ENCODE data around the gene LILRA5.
"Not testable (repeated sequence)": the region's sequence is repeated elsewhere in the genome, so short reads cannot be mapped to it uniquely, and the experiment has no call there.

GRCh38 chr19:54274516-54274915 lies 38.5 kb downstream of the LILRA5 start:
- TF ChIP-seq MAFK (IDR thresholded peaks at IDR 0.05; ENCODE audit: low read depth, low read length); EP300 (IDR thresholded peaks at IDR 0.05; ENCODE audit: borderline replicate concordance in 1 of 2, low read depth in 2 of 2, low read length in 2 of 2); NANOG (IDR thresholded peaks at IDR 0.05; ENCODE audit: insufficient read depth, low read depth, low read length, poor library complexity, severe bottlenecking); NRF1 (IDR thresholded peaks at IDR 0.05; ENCODE audit: low read depth, low read length); KDM1A (IDR thresholded peaks at IDR 0.05; ENCODE audit: borderline replicate concordance, low read length): not testable (repeated sequence)
- TF ChIP-seq, protein P1, sequence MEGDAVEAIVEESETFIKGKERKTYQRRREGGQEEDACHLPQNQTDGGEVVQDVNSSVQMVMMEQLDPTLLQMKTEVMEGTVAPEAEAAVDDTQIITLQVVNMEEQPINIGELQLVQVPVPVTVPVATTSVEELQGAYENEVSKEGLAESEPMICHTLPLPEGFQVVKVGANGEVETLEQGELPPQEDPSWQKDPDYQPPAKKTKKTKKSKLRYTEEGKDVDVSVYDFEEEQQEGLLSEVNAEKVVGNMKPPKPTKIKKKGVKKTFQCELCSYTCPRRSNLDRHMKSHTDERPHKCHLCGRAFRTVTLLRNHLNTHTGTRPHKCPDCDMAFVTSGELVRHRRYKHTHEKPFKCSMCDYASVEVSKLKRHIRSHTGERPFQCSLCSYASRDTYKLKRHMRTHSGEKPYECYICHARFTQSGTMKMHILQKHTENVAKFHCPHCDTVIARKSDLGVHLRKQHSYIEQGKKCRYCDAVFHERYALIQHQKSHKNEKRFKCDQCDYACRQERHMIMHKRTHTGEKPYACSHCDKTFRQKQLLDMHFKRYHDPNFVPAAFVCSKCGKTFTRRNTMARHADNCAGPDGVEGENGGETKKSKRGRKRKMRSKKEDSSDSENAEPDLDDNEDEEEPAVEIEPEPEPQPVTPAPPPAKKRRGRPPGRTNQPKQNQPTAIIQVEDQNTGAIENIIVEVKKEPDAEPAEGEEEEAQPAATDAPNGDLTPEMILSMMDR (IDR thresholded peaks at IDR 0.05; ENCODE audit: control extremely low read depth in 1 of 3, insufficient read depth in 1 of 3, low read depth in 1 of 3, low read length in 3 of 3): not testable (repeated sequence)
- TF ChIP-seq, protein P2, sequence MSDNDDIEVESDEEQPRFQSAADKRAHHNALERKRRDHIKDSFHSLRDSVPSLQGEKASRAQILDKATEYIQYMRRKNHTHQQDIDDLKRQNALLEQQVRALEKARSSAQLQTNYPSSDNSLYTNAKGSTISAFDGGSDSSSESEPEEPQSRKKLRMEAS (IDR thresholded peaks at IDR 0.05): not testable (repeated sequence)

Data from H1 (cell line).